Neural crest cell (in vitro differentiated cells): ENCODE results near the gene VEGFB. TPM values are rescaled to one million over a fixed set of nuclear protein-coding genes. Genes with fewer than 3 reads are reported as not detected.
A peak's percentile ranks its signal among the peaks of the same experiment; 100 is the strongest.

Source experiments
- DNase-seq: peaks from one replicate; pipeline ENCODE4 v3.0.0; 2021; ENCODE audit warnings: low read depth, mixed read lengths, low spot score
- H3K27ac Mint-ChIP-seq: one replicate; pipeline ENCODE4 v1.8.0; 2021; ENCODE audit warnings: mild to moderate bottlenecking, mixed read lengths; ENCODE audit not compliant: unreplicated experiment
- H3K27me3 Mint-ChIP-seq: 2 replicates; pipeline ENCODE4 v1.8.0; 2021; ENCODE audit warnings: low read depth, mild to moderate bottlenecking, mixed read lengths
- H3K36me3 Mint-ChIP-seq: 2 replicates; pipeline ENCODE4 v1.8.0; 2021; ENCODE audit warnings: low read depth, mild to moderate bottlenecking, mixed read lengths
- H3K4me1 Mint-ChIP-seq: 2 replicates; pipeline ENCODE4 v1.8.0; 2021; ENCODE audit warnings: mixed read lengths
- H3K4me3 Mint-ChIP-seq: one replicate; pipeline ENCODE4 v1.8.0; 2021; ENCODE audit warnings: mild to moderate bottlenecking, mixed read lengths
- H3K9me3 Mint-ChIP-seq: 2 replicates; pipeline ENCODE4 v1.8.0; 2021; ENCODE audit warnings: mixed read lengths
- total RNA-seq: library from RNA; stranded (reverse); gene quantifications from 2 replicates; pipeline ENCODE4 v1.2.1, GENCODE V29; 2021
- TF ChIP-seq, protein P1 (sequence below): fragments of 200-600 bp; sonication (generic); conservative IDR thresholded peaks from 2 replicates; pipeline ENCODE4 v1.5.0; 2021; ENCODE audit warnings: antibody characterized with exemption, mild to moderate bottlenecking

The VEGFB gene
- total RNA-seq, 1 donor from 2014 or later: 62.7 TPM

DNA sequence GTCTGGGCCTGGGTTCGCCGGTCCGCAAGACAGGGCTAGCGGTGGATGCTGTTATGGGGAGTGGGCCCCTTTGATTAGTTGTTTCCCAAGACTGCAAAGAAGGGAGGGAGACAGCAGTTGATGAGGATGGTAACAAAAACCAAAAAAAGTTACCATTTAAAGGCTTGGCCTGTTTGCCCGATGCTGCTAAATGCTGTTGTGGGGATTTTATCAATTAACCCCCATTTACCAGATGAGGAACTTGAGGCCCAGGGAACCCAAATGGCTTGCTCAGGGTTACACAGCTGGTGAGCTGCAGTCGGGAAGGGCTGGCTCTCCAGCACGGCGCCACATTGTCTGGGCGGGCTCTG lies 11.8 kb upstream of the VEGFB start:
- Mint-ChIP-seq H3K36me3 (no peaks in the 10 kb centered on the region), H3K4me1 (peaks cover 17% of the 10 kb centered on the region), H3K27ac (no peak overlapping the region), H3K9me3 (no peaks in the 10 kb centered on the region), H3K4me3 (no peak overlapping the region), H3K27me3 (no peaks in the 10 kb centered on the region)
- TF ChIP-seq, protein P1, sequence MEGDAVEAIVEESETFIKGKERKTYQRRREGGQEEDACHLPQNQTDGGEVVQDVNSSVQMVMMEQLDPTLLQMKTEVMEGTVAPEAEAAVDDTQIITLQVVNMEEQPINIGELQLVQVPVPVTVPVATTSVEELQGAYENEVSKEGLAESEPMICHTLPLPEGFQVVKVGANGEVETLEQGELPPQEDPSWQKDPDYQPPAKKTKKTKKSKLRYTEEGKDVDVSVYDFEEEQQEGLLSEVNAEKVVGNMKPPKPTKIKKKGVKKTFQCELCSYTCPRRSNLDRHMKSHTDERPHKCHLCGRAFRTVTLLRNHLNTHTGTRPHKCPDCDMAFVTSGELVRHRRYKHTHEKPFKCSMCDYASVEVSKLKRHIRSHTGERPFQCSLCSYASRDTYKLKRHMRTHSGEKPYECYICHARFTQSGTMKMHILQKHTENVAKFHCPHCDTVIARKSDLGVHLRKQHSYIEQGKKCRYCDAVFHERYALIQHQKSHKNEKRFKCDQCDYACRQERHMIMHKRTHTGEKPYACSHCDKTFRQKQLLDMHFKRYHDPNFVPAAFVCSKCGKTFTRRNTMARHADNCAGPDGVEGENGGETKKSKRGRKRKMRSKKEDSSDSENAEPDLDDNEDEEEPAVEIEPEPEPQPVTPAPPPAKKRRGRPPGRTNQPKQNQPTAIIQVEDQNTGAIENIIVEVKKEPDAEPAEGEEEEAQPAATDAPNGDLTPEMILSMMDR: no peak
- DNase-seq: no peak

DNA sequence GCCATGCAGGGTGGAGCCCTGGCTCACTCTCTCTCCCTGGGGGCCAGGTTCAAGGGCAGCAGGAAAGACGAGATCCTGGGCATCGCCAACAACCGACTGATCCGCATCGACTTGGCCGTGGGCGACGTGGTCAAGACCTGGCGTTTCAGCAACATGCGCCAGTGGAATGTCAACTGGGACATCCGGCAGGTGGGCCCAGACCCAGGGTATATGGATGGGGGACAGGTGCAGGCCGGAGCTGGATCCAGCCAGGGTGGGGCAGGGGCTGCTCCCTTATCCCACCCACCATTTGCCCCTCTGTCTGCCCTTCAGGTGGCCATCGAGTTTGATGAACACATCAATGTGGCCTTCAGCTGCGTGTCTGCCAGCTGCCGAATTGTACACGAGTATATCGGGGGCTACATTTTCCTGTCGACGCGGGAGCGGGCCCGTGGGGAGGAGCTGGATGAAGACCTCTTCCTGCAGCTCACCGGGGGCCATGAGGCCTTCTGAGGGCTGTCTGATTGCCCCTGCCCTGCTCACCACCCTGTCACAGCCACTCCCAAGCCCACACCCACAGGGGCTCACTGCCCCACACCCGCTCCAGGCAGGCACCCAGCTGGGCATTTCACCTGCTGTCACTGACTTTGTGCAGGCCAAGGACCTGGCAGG lies 11.3 kb upstream of the VEGFB start:
- no peak overlapping the region for H3K27ac Mint-ChIP-seq
- TF ChIP-seq, protein P1: no peak
- no peaks in the 10 kb centered on the region for H3K36me3 Mint-ChIP-seq
- no peaks in the 10 kb centered on the region for H3K9me3 Mint-ChIP-seq
- DNase-seq: no peak
- peaks cover 17% of the 10 kb centered on the region for H3K4me1 Mint-ChIP-seq
- H3K27me3 Mint-ChIP-seq: no peaks in the 10 kb centered on the region
- H3K4me3 Mint-ChIP-seq: no peak overlapping the region

DNA sequence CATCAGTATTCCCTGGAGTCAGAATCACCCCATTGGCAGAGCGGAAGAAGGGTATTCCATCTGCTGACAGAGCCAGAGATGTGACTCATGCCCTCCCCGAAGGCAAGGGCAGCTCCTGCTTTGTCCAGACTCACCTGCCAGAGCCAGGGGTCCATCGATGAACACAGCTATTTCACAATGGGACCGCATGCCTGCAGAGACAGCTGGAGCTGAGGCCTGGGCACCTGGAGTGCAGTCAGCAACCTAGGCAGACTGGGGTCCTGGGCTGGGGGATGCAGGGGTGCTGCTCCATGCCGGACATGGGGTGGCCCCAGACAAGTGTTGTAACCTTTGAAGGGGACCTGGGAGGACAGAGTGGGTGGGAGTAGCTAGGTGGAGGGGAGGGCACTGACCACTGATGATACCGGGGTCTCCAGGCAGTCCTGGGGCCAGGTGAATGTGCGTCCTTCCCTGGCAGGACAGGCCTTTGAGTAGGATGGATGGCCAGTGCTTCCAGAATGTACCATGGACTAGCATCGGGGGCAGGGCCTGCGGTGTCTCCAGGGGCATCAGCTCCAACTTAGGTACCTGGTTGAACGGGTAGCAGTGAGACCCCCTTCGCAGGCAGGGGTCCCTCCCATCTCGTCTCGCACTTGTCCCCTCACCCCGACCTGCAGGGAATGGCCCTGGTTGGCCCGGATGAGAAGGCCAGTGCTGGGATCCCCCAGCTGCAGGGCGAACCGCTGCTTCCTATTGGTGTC lies 10.1 kb upstream of the VEGFB start:
- Mint-ChIP-seq H3K36me3 (no peaks in the 10 kb centered on the region), H3K4me1 (peaks cover 18% of the 10 kb centered on the region), H3K4me3 (peak overlapping the region; percentile 91), H3K27ac (peak overlapping the region; percentile 71), H3K9me3 (no peaks in the 10 kb centered on the region), H3K27me3 (no peaks in the 10 kb centered on the region)
- TF ChIP-seq, protein P1: no peak
- DNase-seq: no peak

DNA sequence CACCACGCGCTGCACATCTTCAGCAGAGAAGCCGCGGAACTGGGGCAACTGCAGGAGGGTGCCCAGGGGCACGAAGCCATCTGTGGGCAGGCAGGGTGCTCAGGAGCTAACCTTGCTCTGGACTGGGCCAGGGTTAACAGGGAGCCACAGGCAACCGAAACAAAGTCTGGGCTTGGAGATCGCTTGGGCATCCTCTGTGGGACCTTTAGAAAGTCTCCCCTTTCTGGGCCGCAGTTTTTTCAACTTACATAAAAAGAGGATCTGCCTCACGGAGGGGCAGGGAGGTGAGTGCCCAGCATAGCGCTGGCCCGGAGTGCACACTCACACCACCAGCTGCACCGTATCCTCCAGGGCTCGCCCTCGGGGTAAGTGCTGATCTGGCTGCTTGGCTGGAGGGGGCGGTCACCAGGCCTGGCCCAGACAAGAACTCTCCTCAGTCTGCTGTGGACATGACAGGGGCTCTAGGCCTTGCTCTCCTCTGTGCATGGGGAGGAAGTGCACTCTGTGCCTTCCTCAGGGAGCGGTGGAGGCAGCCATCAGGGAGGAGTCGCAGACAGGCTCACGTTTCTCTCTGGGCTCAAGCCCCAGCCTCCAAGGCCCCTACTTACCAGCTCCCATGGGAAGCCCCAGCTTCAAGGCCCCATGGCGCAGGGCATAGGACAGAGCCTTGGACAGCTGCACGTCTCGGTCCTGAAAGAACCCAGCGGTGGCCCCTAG lies 9.3 kb upstream of the VEGFB start:
- H3K4me3 Mint-ChIP-seq: peak overlapping the region; percentile 91
- no peaks in the 10 kb centered on the region for H3K27me3 Mint-ChIP-seq
- no peak overlapping the region for H3K27ac Mint-ChIP-seq
- H3K36me3 Mint-ChIP-seq: no peaks in the 10 kb centered on the region
- H3K4me1 Mint-ChIP-seq: peaks cover 25% of the 10 kb centered on the region
- DNase-seq: no peak
- TF ChIP-seq, protein P1: no peak
- no peaks in the 10 kb centered on the region for H3K9me3 Mint-ChIP-seq

DNA sequence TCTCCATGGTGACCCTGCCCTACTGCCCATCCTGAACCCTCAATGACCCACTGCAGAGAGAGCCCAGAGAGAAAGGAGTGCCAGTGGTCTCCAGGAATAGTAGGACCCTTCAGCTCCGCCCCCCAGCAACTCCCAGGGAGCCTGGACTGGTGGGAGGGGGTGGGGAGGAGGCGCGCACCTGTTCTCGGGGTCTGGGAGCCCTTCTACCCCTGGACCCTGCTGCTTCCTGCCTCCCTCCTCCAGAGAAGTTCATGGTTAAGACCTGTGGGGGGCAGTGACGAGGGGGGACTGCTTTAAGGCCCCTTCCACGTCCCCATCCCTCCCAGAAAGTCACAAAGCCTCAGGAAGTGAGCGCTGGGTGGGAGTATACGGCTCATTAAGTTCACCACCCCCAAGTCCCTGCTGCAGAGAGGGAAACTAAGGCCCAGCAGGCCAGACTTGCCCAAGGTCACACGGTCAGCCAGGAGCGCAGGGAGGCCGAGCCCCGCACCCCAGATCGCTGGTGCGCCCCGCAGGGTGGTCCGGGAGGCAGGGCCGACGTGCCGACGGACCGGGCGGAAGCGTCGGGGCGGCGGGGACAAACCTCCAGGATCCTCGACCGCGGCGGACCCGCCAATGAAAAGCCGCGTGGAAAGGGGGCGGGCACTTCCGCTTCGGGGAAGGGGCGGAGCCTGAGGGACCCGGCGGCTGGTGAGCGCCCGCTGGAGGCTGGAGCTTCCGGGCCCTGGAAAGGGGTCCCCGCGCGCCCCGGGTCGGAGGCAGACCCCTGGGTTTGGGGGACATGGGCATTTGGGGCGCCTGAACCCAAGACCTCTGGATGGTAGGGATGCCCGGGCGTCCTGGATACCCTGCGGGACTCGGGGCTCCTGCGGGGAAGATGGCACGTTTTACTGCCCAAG lies 8.5 kb upstream of the VEGFB start, which contains the start of the genes NUDT22 and TRPT1:
Gene NUDT22 (plus strand): TSS at position 667 of the 899 bp plus-strand sequence. CDS start 379 bp downstream, outside the sequence.
Gene TRPT1 (minus strand): TSS at position 579 of the 899 bp plus-strand sequence. CDS start 326 bp downstream, at position 253.
- H3K4me1 Mint-ChIP-seq: peaks cover 30% of the 10 kb centered on the region
- peak; percentile 91 for DNase-seq
- H3K27ac Mint-ChIP-seq: peak within 1 kb of the TSS; percentile 50
- H3K36me3 Mint-ChIP-seq: no peaks in the 10 kb centered on the region
- H3K4me3 Mint-ChIP-seq: peak within 1 kb of the TSS; percentile 91
- no peaks in the 10 kb centered on the region for H3K27me3 Mint-ChIP-seq
- TF ChIP-seq, protein P1: peak; percentile 47
- H3K9me3 Mint-ChIP-seq: no peaks in the 10 kb centered on the region
